Measurements from ENCODE around the gene ALK.

Gene ALK

DNA sequence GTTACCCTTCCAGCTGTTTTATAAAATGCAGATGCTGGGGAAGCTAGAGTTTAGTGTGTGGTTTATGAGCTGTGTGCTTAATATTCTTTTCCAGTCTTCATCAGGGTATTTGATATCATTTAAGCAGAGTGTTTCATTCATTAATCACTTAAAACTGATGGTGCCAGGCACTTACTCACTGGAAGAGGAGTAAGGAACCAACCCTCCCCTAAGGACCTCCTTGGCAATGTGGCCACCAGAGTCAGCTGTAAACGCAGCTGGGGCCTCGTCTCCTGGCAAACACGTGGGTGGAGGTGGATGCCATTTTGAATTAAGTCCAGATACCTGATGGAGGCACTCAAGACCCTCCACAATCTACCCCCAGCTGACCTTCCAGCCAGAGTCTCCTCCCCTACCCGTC is 474.5 kb downstream of the ALK start:
- no peaks in the 10 kb centered on the region for H3K9me3 ChIP-seq (ENCODE audit: low read depth, low read length)
- no peak overlapping the region for H3K27ac ChIP-seq
- H3K36me3 ChIP-seq (ENCODE audit: insufficient read depth, low read length): no peaks in the 10 kb centered on the region
- no peak overlapping the region for H3K9ac ChIP-seq (ENCODE audit: insufficient read length)
- TF ChIP-seq FOXP2 (optimal IDR thresholded peaks at IDR 0.05; ENCODE audit: control extremely low read depth, extremely low read length, insufficient read depth): no peak
- TF ChIP-seq POLR2AphosphoS5 (IDR thresholded peaks at IDR 0.05; ENCODE audit: borderline replicate concordance, low read depth, low read length): no peak
- TF ChIP-seq EZH2 (IDR thresholded peaks at IDR 0.05): no peak
- no peak overlapping the region for H3K4me3 ChIP-seq
- DNase-seq (ENCODE audit: low read depth, low spot score): no peak

DNA sequence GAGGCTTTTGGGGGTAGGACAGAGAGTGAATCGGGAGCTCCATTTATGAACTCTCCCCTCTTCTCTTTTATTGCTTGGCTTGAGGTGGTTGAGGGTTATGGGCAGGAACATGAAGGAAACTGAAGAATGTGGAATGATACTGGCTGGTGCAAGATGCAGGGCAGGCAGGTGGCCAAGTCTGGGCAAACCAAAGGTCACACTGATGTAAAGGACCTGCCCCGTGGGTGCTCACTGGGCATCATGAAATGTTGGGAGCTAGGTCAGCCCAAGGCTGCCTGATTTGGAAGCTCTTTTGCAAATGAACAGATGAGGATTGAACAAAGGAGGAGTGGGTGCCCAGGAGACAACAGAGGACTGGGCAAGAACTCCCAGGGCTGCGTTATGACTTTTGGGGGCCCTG is 477.2 kb downstream of the ALK start:
- Histone ChIP-seq H3K4me3 (peak overlapping the region; percentile 59; the same call in 1 of the 2 replicates), H3K9me3 (ENCODE audit: low read depth, low read length) (no peaks in the 10 kb centered on the region), H3K9ac (ENCODE audit: insufficient read length) (no peak overlapping the region), H3K27ac (no peak overlapping the region), H3K36me3 (ENCODE audit: insufficient read depth, low read length) (no peaks in the 10 kb centered on the region)
- no peak for DNase-seq (ENCODE audit: low read depth, low spot score)
- TF ChIP-seq FOXP2 (optimal IDR thresholded peaks at IDR 0.05; ENCODE audit: control extremely low read depth, extremely low read length, insufficient read depth) (no peak), POLR2AphosphoS5 (IDR thresholded peaks at IDR 0.05; ENCODE audit: borderline replicate concordance, low read depth, low read length) (no peak), EZH2 (IDR thresholded peaks at IDR 0.05) (no peak)

DNA sequence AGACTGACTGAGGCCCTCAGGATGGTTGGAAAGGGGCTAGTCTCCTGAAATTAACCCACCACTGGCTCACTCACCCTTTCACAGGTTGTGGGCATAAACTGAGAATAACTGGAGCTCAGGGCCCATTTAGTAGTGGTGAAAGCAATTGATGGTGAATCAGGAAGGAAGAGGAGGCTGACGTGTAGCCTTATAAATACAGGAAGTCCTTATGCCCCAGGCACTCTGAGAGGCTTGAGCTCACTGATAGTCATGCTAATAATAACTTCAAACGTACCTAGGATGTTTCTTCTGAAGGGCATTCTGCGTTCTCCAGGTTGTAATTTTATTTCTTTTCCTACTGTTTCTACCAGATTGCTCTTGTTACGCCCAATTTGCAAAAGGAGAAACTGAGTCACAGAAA is 477.8 kb downstream of the ALK start:
- TF ChIP-seq EZH2 (IDR thresholded peaks at IDR 0.05) (no peak), FOXP2 (optimal IDR thresholded peaks at IDR 0.05; ENCODE audit: control extremely low read depth, extremely low read length, insufficient read depth) (no peak), POLR2AphosphoS5 (IDR thresholded peaks at IDR 0.05; ENCODE audit: borderline replicate concordance, low read depth, low read length) (no peak)
- DNase-seq (ENCODE audit: low read depth, low spot score): peak; percentile 77
- peak overlapping the region; percentile 45 for H3K9ac ChIP-seq (ENCODE audit: insufficient read length)

DNA sequence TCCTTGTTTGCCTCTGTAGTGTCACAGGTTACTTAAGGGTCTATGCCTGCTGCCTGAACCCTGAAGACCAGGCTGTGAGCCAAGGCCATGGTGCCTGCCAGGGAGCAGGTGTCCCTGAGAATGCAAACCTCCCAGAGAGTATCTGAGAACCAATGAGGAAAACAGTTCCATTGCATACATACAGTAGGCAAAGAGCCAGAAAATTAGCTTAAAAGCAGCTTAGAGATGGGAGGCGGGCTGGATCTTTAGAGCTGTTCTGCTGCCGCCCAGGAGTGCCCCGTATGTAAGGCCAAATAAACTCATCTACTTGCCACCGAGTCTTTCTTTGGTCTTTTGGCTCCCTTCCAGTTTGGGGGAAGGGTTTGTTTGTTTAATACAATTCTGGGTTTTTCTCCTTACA is 478.2 kb downstream of the ALK start:
- DNase-seq (ENCODE audit: low read depth, low spot score): no peak
- Histone ChIP-seq H3K4me3 (peak overlapping the region; percentile 59), H3K9ac (ENCODE audit: insufficient read length) (peak overlapping the region; percentile 45), H3K9me3 (ENCODE audit: low read depth, low read length) (no peaks in the 10 kb centered on the region), H3K36me3 (ENCODE audit: insufficient read depth, low read length) (no peaks in the 10 kb centered on the region), H3K27ac (peak overlapping the region; percentile 80)
- TF ChIP-seq FOXP2 (optimal IDR thresholded peaks at IDR 0.05; ENCODE audit: control extremely low read depth, extremely low read length, insufficient read depth): no peak

More for the DNA sequence above, 477.8 kb downstream of the ALK start:
- Histone ChIP-seq H3K9me3 (ENCODE audit: low read depth, low read length) (no peaks in the 10 kb centered on the region), H3K4me3 (peak overlapping the region; percentile 59), H3K27ac (peak overlapping the region; percentile 80), H3K36me3 (ENCODE audit: insufficient read depth, low read length) (no peaks in the 10 kb centered on the region)

DNA sequence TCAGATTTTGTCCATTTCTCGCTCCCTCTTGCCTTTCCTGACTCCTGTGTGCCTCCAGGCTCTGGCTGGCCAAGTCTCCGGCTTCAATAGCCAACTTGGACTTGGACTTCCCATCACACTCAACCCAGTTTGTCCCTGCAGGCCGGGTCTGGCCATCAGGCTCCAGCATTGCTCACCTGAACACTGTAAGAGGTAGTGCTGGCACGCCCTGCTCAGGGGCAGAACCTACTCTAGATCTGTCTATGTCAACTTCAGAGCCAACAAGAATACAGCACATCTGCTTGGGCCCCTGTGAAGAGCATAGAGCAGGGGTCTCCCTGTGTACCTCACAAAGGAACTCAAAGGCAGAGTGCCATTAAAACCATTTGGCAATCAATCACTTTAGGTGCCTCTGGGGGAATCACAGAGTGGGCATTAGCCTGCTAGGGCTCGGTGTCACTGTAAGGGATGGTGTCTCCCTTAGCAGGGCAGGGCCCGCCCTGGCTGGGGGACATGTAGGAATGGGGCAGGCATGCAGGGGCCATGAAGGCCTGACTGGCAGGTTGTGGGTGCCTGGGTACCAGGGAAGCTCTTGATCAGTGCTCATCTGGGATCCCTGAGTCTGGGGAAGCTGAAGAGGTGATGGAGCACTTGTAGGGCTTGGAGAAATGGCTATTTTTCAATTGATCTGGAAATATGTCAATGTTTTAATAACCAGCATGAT is 480.3 kb downstream of the ALK start:
- H3K36me3 ChIP-seq (ENCODE audit: insufficient read depth, low read length): no peaks in the 10 kb centered on the region
- no peaks in the 10 kb centered on the region for H3K9me3 ChIP-seq (ENCODE audit: low read depth, low read length)
- no peak overlapping the region for H3K9ac ChIP-seq (ENCODE audit: insufficient read length)
- H3K27ac ChIP-seq: no peak overlapping the region
- no peak for TF ChIP-seq EZH2 (IDR thresholded peaks at IDR 0.05)
- TF ChIP-seq FOXP2 (optimal IDR thresholded peaks at IDR 0.05; ENCODE audit: control extremely low read depth, extremely low read length, insufficient read depth): no peak
- no peak for TF ChIP-seq POLR2AphosphoS5 (IDR thresholded peaks at IDR 0.05; ENCODE audit: borderline replicate concordance, low read depth, low read length)
- H3K4me3 ChIP-seq: no peak overlapping the region
- DNase-seq (ENCODE audit: low read depth, low spot score): no peak

DNA sequence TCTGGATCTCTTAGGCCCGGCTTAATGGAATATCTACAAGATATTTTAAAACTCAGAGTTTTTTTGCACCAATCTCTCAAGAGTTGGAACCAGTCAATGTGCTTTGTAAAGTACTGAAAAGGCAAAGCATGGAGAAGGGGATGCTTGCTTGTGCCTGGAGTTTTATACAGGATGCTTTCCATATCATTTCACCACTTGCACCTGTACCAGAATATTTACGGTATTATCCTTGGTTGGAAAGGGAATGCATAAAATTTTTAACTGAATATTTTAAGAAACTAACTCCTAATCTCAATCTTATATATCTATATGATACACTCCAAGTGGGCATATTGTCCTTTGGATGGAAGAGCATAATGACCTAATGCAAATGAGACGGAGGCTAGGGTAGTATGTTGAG is 487.5 kb downstream of the ALK start:
- Histone ChIP-seq H3K27ac (no peak overlapping the region), H3K9ac (ENCODE audit: insufficient read length) (no peak overlapping the region), H3K4me3 (no peak overlapping the region), H3K36me3 (ENCODE audit: insufficient read depth, low read length) (no peaks in the 10 kb centered on the region), H3K9me3 (ENCODE audit: low read depth, low read length) (no peaks in the 10 kb centered on the region)
- no peak for DNase-seq (ENCODE audit: low read depth, low spot score)
- TF ChIP-seq FOXP2 (optimal IDR thresholded peaks at IDR 0.05; ENCODE audit: control extremely low read depth, extremely low read length, insufficient read depth) (no peak), EZH2 (IDR thresholded peaks at IDR 0.05) (no peak)

DNA sequence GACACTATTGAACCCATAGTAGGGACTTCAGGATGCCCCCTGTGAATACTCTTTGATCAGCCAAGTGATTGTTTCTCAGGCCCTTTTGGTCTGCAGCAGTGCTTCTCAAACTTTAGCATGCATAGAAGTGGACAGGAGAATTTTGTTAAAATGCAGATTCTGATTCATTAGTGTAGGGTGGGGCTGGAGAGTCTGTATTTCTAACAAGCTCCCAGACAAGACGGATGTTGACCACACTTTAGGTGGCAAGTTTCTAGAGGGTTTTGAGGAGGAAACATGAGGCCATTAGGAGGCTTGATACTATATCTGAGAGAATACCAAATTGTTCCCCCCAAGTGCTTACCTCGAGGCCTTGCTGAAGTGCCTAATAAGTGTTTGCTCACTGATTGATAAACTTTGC is 488.3 kb downstream of the ALK start:
- Histone ChIP-seq H3K9ac (ENCODE audit: insufficient read length) (no peak overlapping the region), H3K4me3 (no peak overlapping the region), H3K27ac (no peak overlapping the region), H3K9me3 (ENCODE audit: low read depth, low read length) (no peaks in the 10 kb centered on the region), H3K36me3 (ENCODE audit: insufficient read depth, low read length) (no peaks in the 10 kb centered on the region)
- DNase-seq (ENCODE audit: low read depth, low spot score): no peak
- TF ChIP-seq POLR2AphosphoS5 (IDR thresholded peaks at IDR 0.05; ENCODE audit: borderline replicate concordance, low read depth, low read length): no peak
- no peak for TF ChIP-seq EZH2 (IDR thresholded peaks at IDR 0.05)
- TF ChIP-seq FOXP2 (optimal IDR thresholded peaks at IDR 0.05; ENCODE audit: control extremely low read depth, extremely low read length, insufficient read depth): no peak

DNA sequence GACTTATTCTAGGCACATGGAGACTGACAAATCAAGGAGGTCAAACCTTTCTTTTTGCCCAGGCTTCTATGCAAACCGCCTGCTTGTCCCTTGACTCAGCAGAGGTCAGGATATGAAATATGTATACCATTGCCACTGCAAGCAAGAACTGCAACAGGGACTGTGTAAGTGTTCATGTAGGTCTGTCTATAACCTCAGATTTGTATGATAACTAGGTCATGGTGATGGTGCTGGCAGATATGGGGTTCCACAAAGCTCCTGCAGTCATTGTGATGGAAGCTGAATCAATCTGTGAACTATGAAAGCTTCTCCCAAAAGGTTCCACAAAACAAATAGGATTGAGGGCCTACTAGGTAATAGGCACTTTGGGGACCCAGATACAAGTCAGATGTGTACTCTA is 489.9 kb downstream of the ALK start:
- no peak for TF ChIP-seq FOXP2 (optimal IDR thresholded peaks at IDR 0.05; ENCODE audit: control extremely low read depth, extremely low read length, insufficient read depth)
- no peak for TF ChIP-seq EZH2 (IDR thresholded peaks at IDR 0.05)
- TF ChIP-seq POLR2AphosphoS5 (IDR thresholded peaks at IDR 0.05; ENCODE audit: borderline replicate concordance, low read depth, low read length): no peak
- Histone ChIP-seq H3K36me3 (ENCODE audit: insufficient read depth, low read length) (no peaks in the 10 kb centered on the region), H3K4me3 (no peak overlapping the region), H3K9ac (ENCODE audit: insufficient read length) (no peak overlapping the region), H3K9me3 (ENCODE audit: low read depth, low read length) (no peaks in the 10 kb centered on the region), H3K27ac (no peak overlapping the region)
- DNase-seq (ENCODE audit: low read depth, low spot score): no peak
